GM21717 (cell line): ENCODE data around the gene GRAMD1A.
"Not testable (repeated sequence)": the region's sequence is repeated elsewhere in the genome, so short reads cannot be mapped to it uniquely, and the experiment has no call there.

Experiments used
- ATAC-seq: cut with Tn5 transposase; IDR thresholded peaks from one replicate; pipeline ENCODE4 v1.9.1; 2021; ENCODE audit warnings: mild to moderate bottlenecking, moderate library complexity; ENCODE audit not compliant: unreplicated experiment

Gene GRAMD1A

GRCh38 chr19:35000647-35001501 lies 751 bp downstream of the GRAMD1A start:
- no peak for ATAC-seq

- no peak for ATAC-seq
Measured at GRCh38 chr19:35002037-35002535, 2.0 kb downstream of the GRAMD1A start.

- no peak for ATAC-seq
Measured at GRCh38 chr19:35004517-35005255, 4.6 kb downstream of the GRAMD1A start.

- no peak for ATAC-seq
Measured at GRCh38 chr19:35005256-35005977, 5.3 kb downstream of the GRAMD1A start.

- not testable (repeated sequence) for ATAC-seq
Measured at GRCh38 chr19:35006007-35006341, 5.9 kb downstream of the GRAMD1A start.

GRCh38 chr19:35006342-35006998 lies 6.3 kb downstream of the GRAMD1A start:
- ATAC-seq: no peak

- ATAC-seq: no peak
Measured at GRCh38 chr19:35006999-35007365, 6.9 kb downstream of the GRAMD1A start.

GRCh38 chr19:35007427-35007826 lies 7.3 kb downstream of the GRAMD1A start:
- not testable (repeated sequence) for ATAC-seq

- ATAC-seq: no peak
Measured at GRCh38 chr19:35008891-35009341, 8.8 kb downstream of the GRAMD1A start.

- ATAC-seq: no peak
Measured at GRCh38 chr19:35009424-35010415, 9.6 kb downstream of the GRAMD1A start.

- ATAC-seq: no peak
Measured at GRCh38 chr19:35011091-35011689, 11.1 kb downstream of the GRAMD1A start.

- no peak for ATAC-seq
Measured at GRCh38 chr19:35011737-35012682, 11.9 kb downstream of the GRAMD1A start.

GRCh38 chr19:35013041-35013819 lies 13.1 kb downstream of the GRAMD1A start:
- ATAC-seq: no peak

- ATAC-seq: no peak
Measured at GRCh38 chr19:35013820-35014754, 14.0 kb downstream of the GRAMD1A start.

GRCh38 chr19:35014774-35015173 lies 14.7 kb downstream of the GRAMD1A start:
- ATAC-seq: not testable (repeated sequence)

GRCh38 chr19:35015270-35015953 lies 15.3 kb downstream of the GRAMD1A start:
- no peak for ATAC-seq
